ENCODE results near the gene PPM1N.

GRCh38 chr19:45506989-45507871 is 9.0 kb downstream of the PPM1N start, which contains the start of gene VASP:
- no peak for TF ChIP-seq CTCF (conservative IDR thresholded peaks at IDR 0.05 in 1 of 2, IDR thresholded peaks at IDR 0.05 in 1 of 2; ENCODE audit: extremely low read depth in 1 of 2, insufficient read depth in 1 of 2, low read depth in 1 of 2, low read length in 2 of 2)
- no peak for TF ChIP-seq EZH2 (IDR thresholded peaks at IDR 0.05; ENCODE audit: borderline replicate concordance, low read length)

All from mammary epithelial cell (primary cell).